Testis (tissue), 2 donors: ENCODE measurements around the gene SPIN2A.

ENCODE experiments used
- CTCF ChIP-seq, 3 experiments: fragments of 450-650 bp in 2 of 3; fragments of 200-600 bp in 1 of 3; sonication (generic) in 1 of 3; IDR thresholded peaks; one replicate each; pipeline ENCODE4 v1.5.1; 2016 to 2019; ENCODE audit warnings: antibody characterized with exemption in 3 of 3, mild to moderate bottlenecking in 2 of 3, moderate library complexity in 1 of 3
- POLR2A ChIP-seq: fragments of 450-650 bp; IDR thresholded peaks from one replicate; pipeline ENCODE4 v1.6.1; 2017; ENCODE audit warnings: antibody characterized with exemption, mild to moderate bottlenecking, moderate library complexity

GRCh38 chrX:57104921-57105398 is 32.2 kb downstream of the SPIN2A start:
- no peak for TF ChIP-seq CTCF (IDR thresholded peaks at IDR 0.05)
- TF ChIP-seq POLR2A: no peak
